ENCODE measurements around the gene CGNL1.

DNA sequence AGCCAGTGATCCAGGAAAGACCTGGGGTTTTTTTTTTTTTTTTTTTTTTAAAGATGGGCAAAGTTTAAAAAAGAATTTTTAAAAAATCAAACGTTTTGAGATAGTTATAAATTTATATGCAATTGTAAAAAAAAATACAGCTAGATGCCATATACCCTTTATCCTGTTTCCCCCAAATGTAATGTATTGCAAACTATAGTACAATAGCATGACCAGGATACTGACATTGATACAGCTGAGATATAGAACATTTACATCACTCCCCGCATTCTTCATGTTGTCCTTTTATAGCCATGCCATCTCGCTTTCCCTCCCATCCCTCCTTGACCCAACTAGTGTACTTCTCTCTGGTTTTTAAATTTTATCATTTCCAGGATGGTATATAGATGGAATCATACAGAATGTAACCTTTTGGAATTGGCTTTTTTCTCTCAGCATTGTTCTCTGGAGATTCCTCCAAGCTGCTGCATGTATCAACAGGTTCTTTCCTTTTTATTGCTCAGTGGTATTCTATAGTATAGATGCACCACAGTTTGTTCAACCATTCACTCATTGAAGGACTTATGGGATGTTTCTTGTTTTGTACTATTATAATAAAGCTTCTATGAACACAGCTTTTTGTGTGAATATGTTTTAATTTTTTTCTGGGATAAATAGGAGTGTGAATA, 104.9 kb downstream of the CGNL1 start:
- no peak for TF ChIP-seq FOXM1 (IDR thresholded peaks at IDR 0.05; ENCODE audit: low read depth, low read length)
- no peak for TF ChIP-seq ESRRA (IDR thresholded peaks at IDR 0.05; ENCODE audit: low read length)
- TF ChIP-seq, protein P1, sequence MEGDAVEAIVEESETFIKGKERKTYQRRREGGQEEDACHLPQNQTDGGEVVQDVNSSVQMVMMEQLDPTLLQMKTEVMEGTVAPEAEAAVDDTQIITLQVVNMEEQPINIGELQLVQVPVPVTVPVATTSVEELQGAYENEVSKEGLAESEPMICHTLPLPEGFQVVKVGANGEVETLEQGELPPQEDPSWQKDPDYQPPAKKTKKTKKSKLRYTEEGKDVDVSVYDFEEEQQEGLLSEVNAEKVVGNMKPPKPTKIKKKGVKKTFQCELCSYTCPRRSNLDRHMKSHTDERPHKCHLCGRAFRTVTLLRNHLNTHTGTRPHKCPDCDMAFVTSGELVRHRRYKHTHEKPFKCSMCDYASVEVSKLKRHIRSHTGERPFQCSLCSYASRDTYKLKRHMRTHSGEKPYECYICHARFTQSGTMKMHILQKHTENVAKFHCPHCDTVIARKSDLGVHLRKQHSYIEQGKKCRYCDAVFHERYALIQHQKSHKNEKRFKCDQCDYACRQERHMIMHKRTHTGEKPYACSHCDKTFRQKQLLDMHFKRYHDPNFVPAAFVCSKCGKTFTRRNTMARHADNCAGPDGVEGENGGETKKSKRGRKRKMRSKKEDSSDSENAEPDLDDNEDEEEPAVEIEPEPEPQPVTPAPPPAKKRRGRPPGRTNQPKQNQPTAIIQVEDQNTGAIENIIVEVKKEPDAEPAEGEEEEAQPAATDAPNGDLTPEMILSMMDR (IDR thresholded peaks at IDR 0.05 in 2 of 3, conservative IDR thresholded peaks at IDR 0.05 in 1 of 3; ENCODE audit: control insufficient read depth in 2 of 3, extremely low read depth in 1 of 3, insufficient read depth in 1 of 3, low read depth in 3 of 3, low read length in 3 of 3) = no peak
- TF ChIP-seq, protein P2, sequence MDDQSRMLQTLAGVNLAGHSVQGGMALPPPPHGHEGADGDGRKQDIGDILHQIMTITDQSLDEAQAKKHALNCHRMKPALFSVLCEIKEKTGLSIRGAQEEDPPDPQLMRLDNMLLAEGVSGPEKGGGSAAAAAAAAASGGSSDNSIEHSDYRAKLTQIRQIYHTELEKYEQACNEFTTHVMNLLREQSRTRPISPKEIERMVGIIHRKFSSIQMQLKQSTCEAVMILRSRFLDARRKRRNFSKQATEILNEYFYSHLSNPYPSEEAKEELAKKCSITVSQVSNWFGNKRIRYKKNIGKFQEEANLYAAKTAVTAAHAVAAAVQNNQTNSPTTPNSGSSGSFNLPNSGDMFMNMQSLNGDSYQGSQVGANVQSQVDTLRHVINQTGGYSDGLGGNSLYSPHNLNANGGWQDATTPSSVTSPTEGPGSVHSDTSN (IDR thresholded peaks at IDR 0.05; ENCODE audit: insufficient replicate concordance, low read depth, low read length) = no peak
- TF ChIP-seq EP300 (IDR thresholded peaks at IDR 0.05; ENCODE audit: borderline replicate concordance in 1 of 2, control insufficient read depth in 1 of 2, low read depth in 2 of 2, low read length in 2 of 2) = no peak
- TF ChIP-seq WRNIP1 (IDR thresholded peaks at IDR 0.05; ENCODE audit: borderline replicate concordance, low read depth, low read length) = no peak
- no peak for TF ChIP-seq TBL1XR1 (IDR thresholded peaks at IDR 0.05; ENCODE audit: low read depth, low read length)
- TF ChIP-seq, protein P3, sequence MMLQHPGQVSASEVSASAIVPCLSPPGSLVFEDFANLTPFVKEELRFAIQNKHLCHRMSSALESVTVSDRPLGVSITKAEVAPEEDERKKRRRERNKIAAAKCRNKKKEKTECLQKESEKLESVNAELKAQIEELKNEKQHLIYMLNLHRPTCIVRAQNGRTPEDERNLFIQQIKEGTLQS (IDR thresholded peaks at IDR 0.05; ENCODE audit: borderline replicate concordance, extremely low read depth, low read depth, low read length) = no peak
- no peak for TF ChIP-seq RFX5 (IDR thresholded peaks at IDR 0.05; ENCODE audit: low read depth, low read length)

Data from GM12878 (cell line).